Liver (tissue), 9 donors: ENCODE measurements around the gene RBM23. TPM values are rescaled to one million over a fixed set of nuclear protein-coding genes. Genes with fewer than 3 reads are reported as not detected.
A peak's percentile ranks its signal among the peaks of the same experiment; 100 is the strongest.
"Not testable (repeated sequence)": the region's sequence is repeated elsewhere in the genome, so short reads cannot be mapped to it uniquely, and the experiment has no call there.

Experiments used
- DNase-seq: peaks from one replicate; pipeline ENCODE4 v3.0.0-alpha.2; 2017; ENCODE audit warnings: low spot score
- H3K27ac ChIP-seq, 2 donors: one replicate each; pipeline ENCODE4 v1.7.0; 2013; ENCODE audit warnings: inconsistent platforms in 2 of 2, low read length in 2 of 2, control low read depth in 1 of 2, low read depth in 1 of 2, mild to moderate bottlenecking in 1 of 2
- H3K27me3 ChIP-seq, 4 donors: one replicate each; pipeline versions ENCODE4 v1.6.1 to v1.7.0; 2013; ENCODE audit warnings: low read length in 3 of 4, inconsistent platforms in 1 of 4, mild to moderate bottlenecking in 1 of 4, moderate library complexity in 1 of 4; ENCODE audit not compliant: control insufficient read depth in 4 of 4, insufficient read depth in 4 of 4
- H3K36me3 ChIP-seq, 4 donors: one replicate each; pipeline versions ENCODE4 v1.6.1 to v1.7.0; 2013; ENCODE audit warnings: low read length in 3 of 4, mild to moderate bottlenecking in 3 of 4, low read depth in 1 of 4, moderate library complexity in 1 of 4; ENCODE audit not compliant: control insufficient read depth in 4 of 4, insufficient read depth in 3 of 4
- H3K4me1 ChIP-seq, 4 donors: one replicate each; pipeline versions ENCODE4 v1.6.1 to v1.7.0; 2013; ENCODE audit warnings: low read length in 3 of 4, mild to moderate bottlenecking in 3 of 4, moderate library complexity in 1 of 4; ENCODE audit not compliant: control insufficient read depth in 4 of 4, insufficient read depth in 4 of 4
- H3K4me3 ChIP-seq, 3 donors: one replicate each; pipeline versions ENCODE4 v1.6.1 to v1.7.0; 2013; ENCODE audit warnings: low read length in 3 of 3, control low read depth in 1 of 3, low read depth in 1 of 3, mild to moderate bottlenecking in 1 of 3
- H3K9ac ChIP-seq, 2 donors: one replicate each; pipeline ENCODE4 v1.7.0; 2013; ENCODE audit warnings: low read length in 2 of 2, mild to moderate bottlenecking in 2 of 2, moderate library complexity in 2 of 2, control low read depth in 1 of 2, low read depth in 1 of 2
- H3K9me3 ChIP-seq, 4 donors: one replicate each; pipeline versions ENCODE4 v1.6.1 to v1.7.0; 2013; ENCODE audit warnings: low read length in 3 of 4; ENCODE audit not compliant: control insufficient read depth in 4 of 4
- EGR1 ChIP-seq, 2 donors: IDR thresholded peaks; 2 replicates each; pipeline ENCODE4 v1.6.1; 2016 to 2018; ENCODE audit warnings: antibody characterized with exemption in 2 of 2, low read depth in 2 of 2
- FOXA2 ChIP-seq: IDR thresholded peaks from 2 replicates; pipeline ENCODE4 v1.6.1; 2016; ENCODE audit warnings: antibody characterized with exemption
- GABPA ChIP-seq, 2 donors: IDR thresholded peaks in 1 of 2; conservative IDR thresholded peaks in 1 of 2; 2 replicates each; pipeline ENCODE4 v1.6.1; 2016; ENCODE audit warnings: antibody characterized with exemption in 2 of 2, mild to moderate bottlenecking in 1 of 2, moderate library complexity in 1 of 2
- HNF4A ChIP-seq, 2 donors: conservative IDR thresholded peaks; 2 replicates each; pipeline ENCODE4 v1.6.1; 2016; ENCODE audit warnings: antibody characterized with exemption in 2 of 2, mild to moderate bottlenecking in 2 of 2
- HNF4G ChIP-seq: IDR thresholded peaks from 2 replicates; pipeline ENCODE4 v1.6.1; 2016; ENCODE audit warnings: antibody characterized with exemption
- JUND ChIP-seq, 2 donors: IDR thresholded peaks; 2 replicates each; pipeline ENCODE4 v1.6.1; 2016; ENCODE audit warnings: antibody characterized with exemption in 2 of 2
- NR2F2 ChIP-seq: IDR thresholded peaks from 2 replicates; pipeline ENCODE4 v1.6.1; 2016; ENCODE audit warnings: antibody characterized with exemption
- RAD21 ChIP-seq, 2 donors: IDR thresholded peaks; 2 replicates each; pipeline ENCODE4 v1.6.1; 2016; ENCODE audit warnings: antibody characterized with exemption in 2 of 2, mild to moderate bottlenecking in 2 of 2
- RXRA ChIP-seq, 2 donors: IDR thresholded peaks; 2 replicates each; pipeline ENCODE4 v1.6.1; 2017 to 2018; ENCODE audit warnings: antibody characterized with exemption in 2 of 2, mild to moderate bottlenecking in 1 of 2
- SP1 ChIP-seq: IDR thresholded peaks from 2 replicates; pipeline ENCODE4 v1.6.1; 2018; ENCODE audit warnings: antibody characterized with exemption, mild to moderate bottlenecking
- TAF1 ChIP-seq: conservative IDR thresholded peaks from 2 replicates; pipeline ENCODE4 v1.6.1; 2016; ENCODE audit warnings: antibody characterized with exemption, mild to moderate bottlenecking
- YY1 ChIP-seq: IDR thresholded peaks from 2 replicates; pipeline ENCODE4 v1.6.1; 2016; ENCODE audit warnings: antibody characterized with exemption, mild to moderate bottlenecking
- WGBS: extraction: QIAGEN DNeasy Blood & Tissue Kit; methylation state at CpG from one replicate; pipeline ENCODE4 v1.1.7; 2013; 5-methylcytosine and 5-hydroxymethylcytosine counted together
- polyA plus RNA-seq, 2 donors: library from polyadenylated mRNA; stranded (reverse) in 1 of 2; unstranded in 1 of 2; fragments of 200-250 nt in 1 of 2; fragments of >200 nt in 1 of 2; fragmentation: Nextera tagmentation in 1 of 2; extraction: Ambion mirVana in 1 of 2; gene quantifications; one replicate each; pipeline versions ENCODE4 v1.2.1 to v1.2.3, GENCODE V29; 2013 to 2015
- total RNA-seq, 2 donors: library from RNA; depleted of rRNA; stranded (reverse); fragments of >200 nt; gene quantifications; one replicate each; pipeline ENCODE4 v1.2.3, GENCODE V29; 2014
- TF ChIP-seq, protein P1 (sequence below): IDR thresholded peaks from 2 replicates; pipeline ENCODE4 v1.6.1; 2016; ENCODE audit warnings: antibody characterized with exemption
- TF ChIP-seq, protein P2 (sequence below): IDR thresholded peaks from 2 replicates; pipeline ENCODE4 v1.6.1; 2016; ENCODE audit warnings: antibody characterized with exemption
- TF ChIP-seq, protein P3 (sequence below): fragments of 150-350 bp; IDR thresholded peaks from 2 replicates; pipeline ENCODE4 v1.5.1; 2017; ENCODE audit warnings: improper control_type of control experiment, low read depth, low read length; ENCODE audit not compliant: missing input control
- donor health status: healthy.
- donor health status: healthy.
- donor health status: healthy.
- donor health status: healthy.
- donor health status: healthy.

RBM23 gene
- total and polyA plus RNA-seq, 4 donors, result 22.3 to 242 (median 31.4) TPM

DNA sequence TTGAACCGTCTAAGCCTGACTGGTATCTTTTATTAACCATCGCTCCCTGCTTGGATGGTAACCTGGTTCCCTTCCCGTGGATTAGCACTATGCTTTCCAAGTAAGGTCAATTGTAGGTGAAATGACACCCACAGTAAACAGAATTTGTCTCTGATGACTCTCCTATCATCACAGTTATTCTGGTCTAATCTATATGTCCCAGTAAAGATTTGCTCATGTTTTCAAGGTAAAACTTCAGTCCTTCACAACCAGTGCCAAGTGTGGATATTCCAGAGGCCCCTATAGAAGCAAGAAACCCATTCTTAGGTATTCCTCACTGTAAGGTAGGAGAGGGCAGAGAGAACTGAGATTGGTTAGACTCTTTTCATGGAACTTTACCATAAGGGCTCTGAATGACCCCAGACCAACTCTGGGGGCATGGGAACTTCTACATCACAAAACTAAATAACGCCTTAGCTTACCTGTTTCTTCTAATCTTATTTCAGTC lies 47.9 kb upstream of the RBM23 start:
- H3K27ac ChIP-seq, result no peak overlapping the region
- DNase-seq, result no peak
- TF ChIP-seq EGR1 (IDR thresholded peaks at IDR 0.05; ENCODE audit: low read depth in 2 of 2) (no peak), GABPA (IDR thresholded peaks at IDR 0.05 in 1 of 2, conservative IDR thresholded peaks at IDR 0.05 in 1 of 2) (no peak), HNF4A (conservative IDR thresholded peaks at IDR 0.05) (no peak), NR2F2 (no peak), RXRA (IDR thresholded peaks at IDR 0.05) (no peak), FOXA2 (no peak), HNF4G (no peak), JUND (IDR thresholded peaks at IDR 0.05) (no peak), TAF1 (no peak), RAD21 (IDR thresholded peaks at IDR 0.05) (no peak), SP1 (no peak), YY1 (no peak)
- TF ChIP-seq, protein P1, sequence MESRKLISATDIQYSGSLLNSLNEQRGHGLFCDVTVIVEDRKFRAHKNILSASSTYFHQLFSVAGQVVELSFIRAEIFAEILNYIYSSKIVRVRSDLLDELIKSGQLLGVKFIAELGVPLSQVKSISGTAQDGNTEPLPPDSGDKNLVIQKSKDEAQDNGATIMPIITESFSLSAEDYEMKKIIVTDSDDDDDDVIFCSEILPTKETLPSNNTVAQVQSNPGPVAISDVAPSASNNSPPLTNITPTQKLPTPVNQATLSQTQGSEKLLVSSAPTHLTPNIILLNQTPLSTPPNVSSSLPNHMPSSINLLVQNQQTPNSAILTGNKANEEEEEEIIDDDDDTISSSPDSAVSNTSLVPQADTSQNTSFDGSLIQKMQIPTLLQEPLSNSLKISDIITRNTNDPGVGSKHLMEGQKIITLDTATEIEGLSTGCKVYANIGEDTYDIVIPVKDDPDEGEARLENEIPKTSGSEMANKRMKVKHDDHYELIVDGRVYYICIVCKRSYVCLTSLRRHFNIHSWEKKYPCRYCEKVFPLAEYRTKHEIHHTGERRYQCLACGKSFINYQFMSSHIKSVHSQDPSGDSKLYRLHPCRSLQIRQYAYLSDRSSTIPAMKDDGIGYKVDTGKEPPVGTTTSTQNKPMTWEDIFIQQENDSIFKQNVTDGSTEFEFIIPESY, result no peak
- TF ChIP-seq, protein P2, sequence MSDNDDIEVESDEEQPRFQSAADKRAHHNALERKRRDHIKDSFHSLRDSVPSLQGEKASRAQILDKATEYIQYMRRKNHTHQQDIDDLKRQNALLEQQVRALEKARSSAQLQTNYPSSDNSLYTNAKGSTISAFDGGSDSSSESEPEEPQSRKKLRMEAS, result no peak
- TF ChIP-seq, protein P3, sequence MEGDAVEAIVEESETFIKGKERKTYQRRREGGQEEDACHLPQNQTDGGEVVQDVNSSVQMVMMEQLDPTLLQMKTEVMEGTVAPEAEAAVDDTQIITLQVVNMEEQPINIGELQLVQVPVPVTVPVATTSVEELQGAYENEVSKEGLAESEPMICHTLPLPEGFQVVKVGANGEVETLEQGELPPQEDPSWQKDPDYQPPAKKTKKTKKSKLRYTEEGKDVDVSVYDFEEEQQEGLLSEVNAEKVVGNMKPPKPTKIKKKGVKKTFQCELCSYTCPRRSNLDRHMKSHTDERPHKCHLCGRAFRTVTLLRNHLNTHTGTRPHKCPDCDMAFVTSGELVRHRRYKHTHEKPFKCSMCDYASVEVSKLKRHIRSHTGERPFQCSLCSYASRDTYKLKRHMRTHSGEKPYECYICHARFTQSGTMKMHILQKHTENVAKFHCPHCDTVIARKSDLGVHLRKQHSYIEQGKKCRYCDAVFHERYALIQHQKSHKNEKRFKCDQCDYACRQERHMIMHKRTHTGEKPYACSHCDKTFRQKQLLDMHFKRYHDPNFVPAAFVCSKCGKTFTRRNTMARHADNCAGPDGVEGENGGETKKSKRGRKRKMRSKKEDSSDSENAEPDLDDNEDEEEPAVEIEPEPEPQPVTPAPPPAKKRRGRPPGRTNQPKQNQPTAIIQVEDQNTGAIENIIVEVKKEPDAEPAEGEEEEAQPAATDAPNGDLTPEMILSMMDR, result no peak
- no peak overlapping the region for H3K4me3 ChIP-seq
- H3K36me3 ChIP-seq, result peaks cover 0 to 6% (median 0%) of the 10 kb centered on the region in 4 donors
- H3K9ac ChIP-seq, result no peak overlapping the region
- 57% methylated on average over 4 of the region's 4 CpGs for WGBS
- H3K4me1 ChIP-seq, result no peaks in the 10 kb centered on the region
- H3K27me3 ChIP-seq, result no peaks in the 10 kb centered on the region
- no peaks in the 10 kb centered on the region for H3K9me3 ChIP-seq

DNA sequence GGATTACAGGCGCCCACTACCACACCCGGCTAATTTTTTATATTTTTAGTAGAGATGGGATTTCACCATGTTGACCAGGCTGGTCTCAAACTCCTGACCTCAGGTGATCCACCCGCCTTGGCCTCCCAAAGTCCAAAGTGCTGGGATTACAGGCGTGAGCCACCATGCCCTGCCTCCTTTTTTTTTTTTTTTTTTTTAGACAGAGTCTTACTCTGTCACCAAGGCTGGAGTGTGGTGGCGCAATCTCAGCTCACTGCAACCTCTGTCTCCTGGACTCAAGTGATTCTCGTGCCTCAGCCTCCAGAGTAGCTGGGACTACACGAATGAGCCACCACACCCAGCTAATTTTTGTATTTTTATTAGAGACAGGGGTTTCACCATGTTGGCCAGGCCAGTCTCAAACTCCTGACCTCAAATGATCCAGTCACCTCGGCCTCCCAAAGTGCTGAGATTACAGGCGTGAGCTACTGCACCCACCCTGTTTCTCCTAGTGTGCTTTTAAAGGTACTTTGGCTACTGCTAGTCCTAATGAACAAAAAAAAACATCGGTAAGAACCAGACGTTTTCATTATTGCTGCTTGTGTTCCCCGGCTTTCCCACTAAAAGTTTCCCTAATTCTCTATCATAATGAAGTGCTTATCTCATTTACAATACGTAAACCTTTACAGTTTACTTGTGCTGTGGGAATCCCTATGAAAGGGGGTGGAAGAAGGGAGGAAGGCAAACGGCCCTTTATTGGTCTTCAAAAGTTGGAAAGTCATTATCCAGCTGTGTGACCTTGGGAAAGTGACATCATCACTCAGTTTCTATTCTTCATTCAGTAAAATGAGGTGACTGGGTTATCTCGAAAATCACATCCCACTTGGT lies 47.2 kb upstream of the RBM23 start:
- not testable (repeated sequence) for H3K27ac ChIP-seq, H3K9me3 ChIP-seq, DNase-seq, H3K9ac ChIP-seq, H3K4me1 ChIP-seq, H3K4me3 ChIP-seq, H3K27me3 ChIP-seq, H3K36me3 ChIP-seq
- 64% methylated on average over 15 of the region's 15 CpGs for WGBS
- peak; percentile 22 to 57 for TF ChIP-seq HNF4A (conservative IDR thresholded peaks at IDR 0.05)
- TF ChIP-seq RXRA (IDR thresholded peaks at IDR 0.05), result peak in 1 of 2 donors; percentile 31
